HT1080 (cell line): ENCODE measurements around the gene SCGB1A1. TPM values are rescaled to one million over a fixed set of nuclear protein-coding genes. Genes with fewer than 3 reads are reported as not detected.
A peak's percentile ranks its signal among the peaks of the same experiment; 100 is the strongest.

ENCODE experiments used
- DNase-seq: peaks from one replicate; pipeline ENCODE4 v3.0.0-alpha.2; 2015; ENCODE audit warnings: low read depth
- total RNA-seq: library from RNA; depleted of rRNA; stranded (reverse); fragments of >200 nt; shearing (Covaris generic); gene quantifications from 2 replicates; pipeline ENCODE4 v1.2.3, GENCODE V29; 2014

SCGB1A1 gene
- total RNA-seq, 1 experiment from 2014 or later, result not detected

DNA sequence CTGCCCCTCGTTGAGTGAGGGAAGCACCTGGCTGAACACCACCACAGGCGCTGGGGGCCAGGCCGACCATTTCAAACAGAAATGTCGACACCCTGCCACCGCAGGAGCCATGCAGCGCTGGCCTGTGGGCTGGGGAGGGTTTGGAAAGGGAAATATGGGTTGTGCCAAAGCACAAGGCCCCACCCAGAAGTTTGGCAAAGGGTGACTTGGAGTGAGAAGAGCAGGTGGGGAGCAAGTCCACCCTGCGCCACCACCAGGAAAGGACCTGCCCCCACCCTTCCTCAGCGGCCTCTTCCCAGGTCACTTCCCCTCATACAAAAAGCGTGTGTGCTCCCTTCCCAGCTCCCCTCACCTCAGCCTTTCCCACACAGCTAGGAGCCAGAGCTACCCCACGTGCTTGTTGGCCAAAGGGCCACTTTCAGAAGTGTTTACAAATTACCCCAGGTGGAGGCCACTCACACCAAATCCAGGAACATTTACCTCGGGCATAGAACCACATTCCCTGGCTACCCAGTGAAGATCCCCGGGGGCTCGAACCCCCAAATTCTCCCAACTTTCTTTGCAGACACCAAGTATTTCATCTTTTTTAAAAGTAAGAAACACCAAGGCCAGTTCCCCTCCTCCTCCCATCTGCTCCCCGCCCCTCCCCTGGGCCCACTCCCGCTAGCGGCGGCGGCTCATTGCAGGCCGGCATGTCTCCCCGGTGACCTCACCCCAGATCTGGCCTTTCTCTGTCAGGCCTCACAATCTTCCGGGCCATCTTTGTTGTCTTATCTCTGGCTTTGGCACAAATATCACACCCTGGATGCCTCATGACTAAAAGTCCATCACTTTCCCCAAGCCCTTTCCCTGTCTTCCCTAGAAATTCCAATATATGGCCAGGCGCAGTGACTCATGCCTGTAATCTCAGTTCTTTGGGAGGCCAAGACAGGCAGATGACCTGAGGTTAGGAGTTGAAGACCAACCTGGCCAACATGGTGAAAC, 20.5 kb upstream of the SCGB1A1 start:
- peak; percentile 36 for DNase-seq

DNA sequence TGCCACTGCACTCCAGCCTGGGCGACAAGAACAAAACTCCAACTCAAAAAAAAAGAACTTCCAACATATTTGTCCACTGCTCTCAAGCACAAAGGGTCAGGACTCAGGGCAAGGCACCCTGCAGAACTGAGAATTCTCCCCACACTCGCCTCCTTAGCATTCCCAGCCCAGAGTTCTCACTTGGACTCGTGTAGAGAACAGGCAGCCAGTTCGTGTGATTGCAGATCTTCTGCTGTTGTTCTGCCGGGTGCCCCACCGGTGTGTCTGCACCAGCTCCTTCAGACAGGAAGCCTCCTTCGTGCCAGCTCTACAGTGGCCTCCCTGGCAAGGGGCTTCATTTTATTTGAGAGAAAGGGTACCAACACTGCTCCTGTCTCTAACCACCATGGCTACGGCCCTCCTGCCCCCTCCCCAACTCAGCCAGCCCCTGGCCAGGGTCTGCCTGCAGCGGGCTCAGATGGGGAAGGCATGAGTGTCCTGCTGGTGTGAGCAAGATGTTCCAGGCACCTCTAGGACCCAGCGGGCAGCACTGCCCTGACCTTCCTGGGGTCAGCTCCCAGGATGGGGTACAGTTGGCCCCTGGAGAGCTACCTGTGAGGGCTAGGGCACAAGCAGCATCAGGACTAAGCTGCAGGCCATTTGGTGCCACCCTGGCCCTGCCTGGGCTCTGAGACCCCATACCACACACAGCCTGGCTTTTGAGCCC, 19.5 kb upstream of the SCGB1A1 start:
- no peak for DNase-seq

DNA sequence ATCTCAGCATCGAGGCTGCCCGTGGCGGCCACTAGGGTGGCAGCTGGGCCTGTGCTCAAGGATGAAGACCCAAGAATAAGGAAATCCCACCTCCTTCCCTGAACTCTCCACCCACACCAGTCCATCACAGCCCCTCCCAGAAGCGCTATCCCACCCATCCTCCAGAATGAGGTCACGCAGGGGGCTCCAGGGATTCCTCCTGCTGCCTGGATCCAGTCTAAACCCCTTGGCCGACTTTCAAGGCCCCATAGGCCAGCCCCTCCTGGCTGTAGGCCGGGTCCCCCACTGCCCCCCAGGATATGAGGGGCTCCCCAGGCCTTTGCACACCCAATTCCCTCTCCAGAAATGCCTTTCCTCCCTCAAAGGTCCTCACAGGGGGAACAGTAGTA, 19.0 kb upstream of the SCGB1A1 start:
- DNase-seq, result no peak

DNA sequence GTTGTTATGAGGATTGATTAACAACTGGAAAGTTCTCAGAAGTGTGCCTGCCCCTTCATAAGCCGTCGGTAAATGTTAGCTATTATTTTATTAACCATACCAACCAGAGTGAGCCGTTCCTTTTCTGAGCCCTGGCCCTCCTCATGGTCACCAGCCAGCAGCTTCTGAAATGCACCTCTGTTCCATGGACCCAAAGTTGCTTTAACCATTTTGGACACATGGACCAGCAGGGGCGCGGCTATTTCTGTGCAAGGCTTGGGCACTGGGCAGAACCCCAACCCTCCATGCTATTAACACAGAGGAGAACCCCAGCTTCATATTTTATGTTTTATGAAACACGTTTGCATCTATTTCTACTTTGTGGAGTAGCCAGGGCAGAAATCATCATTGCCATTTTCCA, 18.6 kb upstream of the SCGB1A1 start:
- DNase-seq, result no peak

DNA sequence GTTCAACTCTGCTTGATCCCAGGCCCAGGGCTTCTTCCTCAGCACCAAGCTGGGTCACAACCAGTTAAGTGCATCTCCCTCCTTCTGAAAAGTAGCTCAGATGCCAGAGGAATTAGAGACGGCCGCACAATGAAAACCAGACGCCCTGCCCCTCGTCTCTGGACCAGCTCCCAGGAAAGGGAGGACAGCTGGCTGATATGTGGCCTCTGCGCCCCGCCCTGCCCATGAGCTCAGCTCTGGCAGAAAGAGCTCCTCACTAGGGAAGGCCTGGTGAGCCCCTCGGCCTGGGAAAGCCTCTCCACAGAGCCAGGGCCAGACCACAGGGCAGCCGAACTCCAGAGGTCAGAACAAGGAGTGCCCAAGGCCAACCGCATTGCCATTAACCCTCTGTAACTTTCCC, 18.1 kb upstream of the SCGB1A1 start:
- no peak for DNase-seq

DNA sequence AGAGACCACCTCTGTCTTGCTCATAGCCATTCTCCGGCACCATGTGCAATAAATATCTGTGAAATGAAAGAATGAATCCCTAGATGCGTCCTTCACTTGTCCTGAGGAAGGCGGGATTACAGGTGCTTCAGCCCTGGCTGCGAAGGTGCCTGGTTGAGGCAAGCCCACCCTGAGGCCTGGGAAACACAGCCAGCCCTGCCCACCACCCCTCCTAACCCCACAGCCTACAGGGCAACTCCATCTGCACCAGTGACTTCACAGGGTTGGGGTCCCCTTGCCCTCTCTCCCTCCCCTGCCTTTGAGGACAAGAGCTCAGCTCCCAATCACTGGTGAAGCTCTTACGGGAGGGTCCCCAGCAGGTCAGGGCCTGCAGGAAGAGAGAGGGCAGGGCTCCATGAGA, 17.5 kb upstream of the SCGB1A1 start:
- no peak for DNase-seq

DNA sequence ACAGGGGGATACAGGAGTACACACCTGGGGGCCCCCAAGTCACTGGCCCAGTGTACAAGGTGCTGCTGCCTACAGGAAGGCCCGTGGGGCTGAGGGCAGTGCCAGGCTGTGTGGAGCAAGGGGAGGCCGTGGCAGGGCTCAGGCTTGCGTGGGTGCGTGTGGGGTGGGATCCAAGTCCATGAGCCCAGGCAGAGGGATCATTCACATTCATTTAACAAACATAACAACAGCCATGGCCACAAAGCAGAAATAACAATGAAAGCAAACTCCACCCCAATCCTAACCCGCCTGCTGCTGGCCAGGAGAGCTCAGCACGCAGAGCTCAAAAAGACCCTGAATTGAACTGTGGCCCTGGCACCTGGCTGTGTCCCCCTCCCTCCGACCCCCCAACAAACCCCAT, 17.0 kb upstream of the SCGB1A1 start:
- no peak for DNase-seq

DNA sequence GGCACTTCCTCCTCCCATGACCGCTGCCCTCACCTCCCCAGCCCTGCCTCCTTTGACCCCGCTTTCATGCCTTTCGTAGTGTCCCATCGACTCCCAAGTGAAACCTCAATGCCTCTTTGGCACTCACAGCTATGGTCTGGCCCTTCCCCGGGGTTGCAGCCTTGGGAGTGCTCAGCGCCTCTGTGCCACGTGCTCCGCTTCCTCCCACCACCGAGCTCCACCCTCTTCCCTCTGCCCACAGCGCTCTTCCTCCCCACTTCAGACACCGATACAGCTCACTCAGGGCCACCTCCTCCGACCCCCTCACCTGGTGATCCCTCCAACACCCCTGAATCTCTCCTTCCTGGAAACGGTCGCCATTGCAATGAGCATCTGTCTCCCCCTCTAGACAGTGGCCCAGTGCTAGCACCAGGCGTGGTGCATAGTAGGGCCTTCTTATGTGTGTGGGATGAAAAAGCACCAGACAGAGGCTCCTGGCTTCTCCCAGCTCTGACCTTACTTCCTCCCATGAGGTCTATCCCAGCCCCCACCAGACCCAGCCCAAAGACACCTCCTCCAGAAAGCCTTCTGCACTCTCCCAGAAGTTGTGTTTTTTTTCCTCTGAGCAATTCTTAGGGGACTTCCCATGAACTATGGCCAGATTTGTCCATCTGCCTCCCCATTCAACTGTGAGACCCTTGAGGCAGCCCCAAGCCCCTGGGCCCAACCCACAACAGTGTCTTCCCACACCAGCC, 16.4 kb upstream of the SCGB1A1 start:
- DNase-seq, result no peak

DNA sequence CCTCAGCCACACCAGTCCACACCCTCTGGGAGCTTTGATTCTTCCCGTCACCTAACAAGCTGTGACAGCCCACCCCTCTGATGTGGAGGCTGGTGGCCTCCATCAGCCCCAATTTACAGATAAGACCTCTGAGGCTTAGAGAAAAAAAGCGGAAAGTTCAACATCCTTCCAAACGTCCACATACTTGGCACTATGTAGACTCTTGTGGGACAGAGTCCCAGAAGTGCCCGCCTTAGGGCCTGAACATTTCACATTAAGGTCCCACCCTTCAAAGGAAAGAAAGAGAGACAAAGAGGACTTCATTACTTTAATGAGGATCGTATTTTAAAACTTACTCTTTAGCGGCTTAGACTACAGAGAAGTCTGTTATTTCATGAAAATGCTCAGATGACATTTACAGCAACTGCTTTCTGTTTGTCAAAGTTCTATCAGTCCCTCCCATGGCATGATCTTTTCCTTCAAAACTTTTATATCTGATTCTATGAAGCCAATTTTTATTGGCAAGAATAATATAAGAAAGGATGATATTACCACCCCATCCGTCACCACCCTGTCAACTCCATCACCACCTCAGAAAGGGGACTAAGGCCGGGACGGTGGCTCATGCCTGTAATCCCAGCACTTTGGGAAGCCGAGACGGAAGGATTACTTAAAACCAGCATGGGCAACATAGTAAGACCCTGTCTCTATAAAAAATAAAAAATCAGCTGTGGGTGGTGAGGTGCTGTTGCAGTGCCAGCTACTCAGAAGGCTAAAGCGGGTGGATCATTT, 15.7 kb upstream of the SCGB1A1 start:
- no peak for DNase-seq

DNA sequence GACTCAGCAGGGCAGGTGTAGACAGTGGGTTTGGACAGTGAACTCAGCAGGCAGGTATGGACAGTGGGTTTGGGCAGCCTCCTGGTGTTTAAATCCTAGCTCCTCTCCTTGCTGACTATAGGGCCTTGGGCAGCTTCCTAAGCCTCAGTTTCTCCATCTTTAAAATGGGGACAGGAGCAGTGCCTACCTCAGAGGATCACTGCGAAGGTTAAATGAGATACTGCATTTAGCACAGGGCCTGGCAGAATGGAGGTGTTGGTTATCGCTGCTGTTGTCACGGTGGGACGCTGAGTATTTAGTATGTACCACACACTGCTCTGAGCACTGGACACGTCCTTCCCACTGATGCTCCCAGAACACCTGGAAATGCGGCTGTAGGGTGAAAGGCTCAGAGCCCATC, 14.4 kb upstream of the SCGB1A1 start:
- DNase-seq, result no peak

DNA sequence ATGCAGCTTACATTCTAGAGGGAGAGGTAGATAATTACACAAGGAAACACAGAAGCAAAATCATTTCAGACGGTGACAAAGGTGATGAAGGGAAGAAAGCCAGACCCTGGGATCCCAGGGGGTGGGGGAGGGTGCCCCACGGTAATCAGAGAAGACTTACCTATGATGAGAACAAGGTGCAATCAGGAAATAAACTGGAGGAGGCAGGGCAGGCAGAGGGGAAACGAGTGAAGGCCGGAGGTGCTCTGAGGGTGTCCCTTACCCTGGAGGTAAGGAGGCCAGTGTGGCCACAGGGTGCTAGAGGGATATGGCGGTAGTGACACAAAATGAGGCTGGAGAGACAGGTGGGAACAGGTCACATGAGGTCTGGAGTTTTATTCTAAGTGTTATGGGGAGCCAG, 13.9 kb upstream of the SCGB1A1 start:
- DNase-seq, result no peak

DNA sequence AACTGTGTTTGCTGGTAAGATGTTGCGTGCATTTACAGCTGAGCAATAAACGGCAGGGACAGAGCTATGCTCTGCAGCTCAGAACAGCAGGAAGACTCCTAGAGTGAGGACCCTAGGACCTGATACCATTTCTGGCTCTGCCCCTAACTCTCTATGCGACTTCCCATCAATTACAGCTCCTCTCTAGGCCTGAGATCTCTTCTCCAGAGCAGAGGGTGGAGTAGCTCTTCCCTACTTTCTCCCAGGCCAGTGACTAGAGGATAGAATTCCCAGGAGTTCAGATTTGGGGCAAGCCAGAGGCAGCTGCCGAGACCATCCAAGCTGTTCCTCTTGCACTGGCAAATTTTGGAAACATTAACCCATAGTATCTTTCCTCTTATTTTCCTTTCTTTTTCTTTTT, 12.8 kb upstream of the SCGB1A1 start:
- DNase-seq, result no peak

DNA sequence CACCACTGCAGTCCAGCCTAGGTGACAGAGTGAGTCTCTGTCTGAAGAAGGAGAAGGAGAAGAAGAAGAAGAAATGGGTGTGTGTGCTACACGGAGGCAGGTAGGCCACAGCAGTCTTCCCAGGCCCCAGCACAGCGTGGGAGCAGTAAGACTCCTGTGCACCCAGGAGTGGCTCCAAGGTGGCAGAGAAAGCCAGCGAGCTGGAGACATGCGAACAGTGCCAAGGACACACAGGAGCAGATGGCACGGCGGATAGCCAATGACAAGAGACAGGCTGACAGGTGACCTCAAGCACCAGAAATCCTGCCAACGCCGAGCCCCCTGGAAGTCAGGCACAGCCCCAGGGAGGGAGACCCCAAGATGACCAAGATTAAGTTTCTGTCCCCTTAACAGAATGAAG, 9.0 kb upstream of the SCGB1A1 start:
- no peak for DNase-seq

DNA sequence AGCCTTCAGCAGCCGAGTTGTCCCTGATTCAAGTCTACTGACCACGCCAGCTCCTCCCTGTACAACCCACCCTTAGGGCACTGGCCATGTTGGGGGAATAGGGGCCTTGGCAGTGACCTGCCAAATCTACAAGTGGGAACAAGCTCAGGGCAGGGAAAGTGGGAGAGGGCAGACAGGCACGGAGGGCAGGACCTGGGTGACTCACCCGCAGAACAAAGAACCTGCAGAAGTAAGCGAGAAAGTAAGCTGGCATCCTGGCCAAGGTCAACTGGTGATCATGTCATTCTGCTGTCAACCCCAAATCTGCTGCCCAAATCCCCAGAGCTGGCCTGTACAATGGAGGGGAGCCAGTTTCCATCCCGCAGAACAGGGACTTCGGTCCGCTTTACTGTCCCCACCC, 7.9 kb upstream of the SCGB1A1 start:
- no peak for DNase-seq

DNA sequence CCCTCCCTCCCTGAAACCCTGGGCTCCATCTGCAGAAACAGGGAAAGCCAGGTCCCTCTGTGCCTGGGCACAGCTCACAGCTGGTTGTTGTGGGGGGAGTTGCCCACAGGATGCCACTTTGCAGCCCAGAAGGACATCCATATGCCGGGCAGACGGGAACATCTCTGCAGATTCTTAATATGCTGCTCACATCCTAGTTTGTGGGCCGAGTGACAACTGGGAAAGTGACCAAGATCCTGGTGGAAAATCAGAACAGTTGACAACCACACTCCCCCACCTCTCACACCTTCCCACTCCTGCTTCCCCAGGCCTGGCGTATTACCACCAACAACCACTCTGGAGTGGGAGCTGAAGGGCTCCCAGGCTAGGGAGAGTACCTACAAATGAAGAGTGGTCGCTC, 7.3 kb upstream of the SCGB1A1 start:
- no peak for DNase-seq

DNA sequence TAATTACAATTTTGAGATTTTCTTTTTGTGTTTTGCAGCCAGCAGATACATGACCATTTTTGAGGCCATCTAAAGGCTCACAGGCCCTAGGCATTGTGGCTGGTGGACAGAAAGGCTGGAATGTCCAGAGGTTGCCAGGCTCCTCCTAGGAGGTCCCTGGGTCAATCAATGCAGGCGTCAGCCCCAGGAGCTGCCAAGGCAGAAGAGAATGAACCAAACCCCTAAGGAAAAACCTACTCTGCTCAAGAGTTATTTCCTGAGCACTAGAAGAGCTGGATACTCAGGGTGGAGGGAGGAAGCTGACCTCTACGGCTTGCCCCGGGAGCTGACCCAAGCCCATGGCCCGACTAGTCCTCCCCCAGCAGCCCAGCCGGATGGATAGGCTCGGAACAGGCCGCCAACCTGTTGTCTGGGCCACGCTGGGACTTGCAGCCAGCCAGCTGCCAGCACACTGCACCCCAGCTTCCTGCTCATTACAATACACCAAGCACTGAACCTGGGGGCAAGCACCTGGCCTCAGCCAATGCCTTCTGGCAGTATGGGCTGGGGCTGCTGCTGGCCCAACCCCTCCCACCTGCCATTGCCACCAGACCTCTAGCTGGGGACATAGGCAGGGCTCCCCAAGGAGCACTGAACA, 5.7 kb upstream of the SCGB1A1 start:
- no peak for DNase-seq

DNA sequence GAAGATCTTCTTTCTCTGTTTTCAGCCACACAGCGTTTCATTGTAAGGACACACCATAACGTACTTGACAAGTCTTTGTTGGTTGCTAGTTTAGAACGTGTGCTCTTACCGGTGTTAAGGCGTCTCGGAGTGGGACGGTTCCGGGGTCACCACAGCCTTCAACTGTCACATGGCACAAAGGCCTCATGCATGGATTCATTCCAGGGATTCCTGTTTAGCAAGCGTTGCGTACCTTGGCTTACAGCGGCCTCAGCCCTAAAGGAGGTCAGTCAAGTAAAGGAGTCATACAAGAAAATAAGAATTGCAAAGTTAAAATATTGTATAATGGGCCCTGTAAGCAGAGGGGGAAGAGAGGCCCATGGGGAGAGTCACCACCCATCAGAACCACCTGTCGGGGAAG, 2.2 kb upstream of the SCGB1A1 start:
- DNase-seq, result no peak

DNA sequence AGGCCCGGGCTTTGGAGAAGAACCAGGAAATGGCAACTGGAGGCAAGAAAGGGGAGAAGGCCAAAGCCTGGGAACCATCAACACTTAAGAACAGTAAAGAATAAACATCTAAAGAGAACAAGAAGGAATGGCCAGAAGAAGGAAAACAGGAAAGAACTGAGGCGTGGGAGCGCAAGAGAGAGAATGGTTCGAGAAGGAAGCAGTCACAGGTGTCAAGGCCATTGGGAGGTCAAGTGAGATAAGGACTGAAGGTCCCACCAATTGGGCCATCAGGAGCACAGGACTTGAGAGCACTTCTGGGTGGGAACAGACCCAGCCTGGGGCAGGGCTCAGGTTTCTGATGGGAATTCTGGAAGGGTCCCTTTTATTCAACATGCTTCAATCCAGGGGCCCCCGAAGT, 697 bp upstream of the SCGB1A1 start:
- DNase-seq, result no peak

DNA sequence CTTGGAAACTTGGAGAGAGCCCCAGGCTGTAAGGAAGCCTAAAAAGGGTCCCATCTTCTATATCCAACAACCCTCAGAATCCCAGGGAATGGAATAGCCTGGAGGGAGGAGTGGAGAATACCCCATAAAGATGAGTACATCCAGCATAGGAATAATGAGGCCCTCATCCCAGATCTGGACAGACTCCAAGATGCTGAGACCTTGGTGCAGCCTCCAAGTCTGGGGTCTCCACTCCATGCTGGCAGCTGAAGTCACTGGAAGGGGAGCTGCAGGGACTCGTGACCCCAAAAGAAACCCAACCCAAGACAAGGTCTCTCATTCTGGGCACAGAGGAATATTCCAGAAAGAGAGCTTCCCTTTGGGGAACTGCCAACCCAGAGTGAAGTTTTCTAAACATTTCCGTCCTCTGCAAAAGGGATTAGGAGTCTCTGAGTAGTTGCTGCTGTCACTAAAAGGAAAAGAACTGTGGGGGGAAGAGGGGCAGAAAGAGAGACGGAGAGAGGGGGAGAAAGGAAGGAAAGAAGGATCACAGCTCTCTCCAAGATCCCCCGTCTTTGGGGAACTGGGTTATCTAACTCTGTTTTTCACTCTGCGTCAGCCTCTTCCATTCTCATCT, 589 bp downstream of the SCGB1A1 start:
- no peak for DNase-seq

DNA sequence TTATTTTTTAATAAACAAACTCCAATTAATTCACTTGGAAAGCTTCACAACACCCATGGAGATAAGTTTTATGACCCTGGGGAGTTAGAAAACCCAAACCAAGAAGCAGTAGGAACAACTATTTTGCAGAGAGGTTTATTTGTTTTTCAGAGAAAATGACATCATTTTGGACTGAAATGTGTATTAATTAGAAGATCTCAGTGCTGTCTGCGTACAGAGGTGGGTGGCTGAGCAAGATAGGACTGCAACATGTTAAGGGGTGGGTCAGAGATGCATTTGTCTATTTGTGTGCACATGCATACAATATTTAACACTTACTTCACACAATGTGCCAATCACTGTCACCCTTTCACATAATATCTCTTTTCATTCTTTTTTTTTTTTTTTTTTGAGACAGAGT, 1.1 kb downstream of the SCGB1A1 start:
- no peak for DNase-seq
